Hepatocyte (in vitro differentiated cells): Measurements from ENCODE around the gene SLC1A4. TPM values are rescaled to one million over a fixed set of nuclear protein-coding genes. Genes with fewer than 3 reads are reported as not detected.

Source experiments
- DNase-seq: peaks from one replicate; pipeline ENCODE4 v3.0.0-alpha.2; 2016; ENCODE audit warnings: low spot score
- H2AFZ ChIP-seq: fragments of 200-600 bp; sonication (generic); 2 replicates; pipeline ENCODE4 v1.6.0; 2016; ENCODE audit warnings: antibody characterized with exemption, mild to moderate bottlenecking
- H3K27ac ChIP-seq: fragments of 200-600 bp; sonication (generic); 2 replicates; pipeline ENCODE4 v1.5.1; 2016; ENCODE audit warnings: mild to moderate bottlenecking
- H3K27me3 ChIP-seq: fragments of 200-600 bp; sonication (generic); 2 replicates; pipeline ENCODE4 v1.6.1; 2016
- H3K36me3 ChIP-seq: fragments of 200-600 bp; sonication (generic); replicated peaks from 2 replicates; pipeline ENCODE4 v1.5.1; 2016; ENCODE audit warnings: low read depth; ENCODE audit not compliant: insufficient read depth
- H3K4me1 ChIP-seq: fragments of 200-600 bp; sonication (generic); 2 replicates; pipeline ENCODE4 v1.5.1; 2016; ENCODE audit warnings: mild to moderate bottlenecking, moderate library complexity; ENCODE audit not compliant: insufficient read depth
- H3K4me2 ChIP-seq: fragments of 200-600 bp; sonication (generic); 2 replicates; pipeline ENCODE4 v1.6.0; 2016
- H3K4me3 ChIP-seq: fragments of 200-600 bp; sonication (generic); 2 replicates; pipeline ENCODE4 v1.5.1; 2016; ENCODE audit warnings: mild to moderate bottlenecking
- H3K79me2 ChIP-seq: fragments of 200-600 bp; sonication (generic); 2 replicates; pipeline ENCODE4 v1.6.0; 2017; ENCODE audit warnings: mild to moderate bottlenecking
- H3K9me2 ChIP-seq: fragments of 200-600 bp; sonication (generic); replicated peaks from 2 replicates; pipeline ENCODE4 v1.6.0; 2017; ENCODE audit warnings: mild to moderate bottlenecking; ENCODE audit not compliant: insufficient read depth
- H3K9me3 ChIP-seq: fragments of 200-600 bp; sonication (generic); 2 replicates; pipeline ENCODE4 v1.5.1; 2016; ENCODE audit warnings: low read depth, mild to moderate bottlenecking
- H4K20me1 ChIP-seq: fragments of 200-600 bp; sonication (generic); 2 replicates; pipeline ENCODE4 v1.6.0; 2016; ENCODE audit warnings: mild to moderate bottlenecking; ENCODE audit not compliant: insufficient read depth, poor library complexity, severe bottlenecking
- CTCF ChIP-seq: fragments of 200-600 bp; sonication (generic); IDR thresholded peaks from 2 replicates; pipeline ENCODE4 v1.5.1; 2016; ENCODE audit warnings: antibody characterized with exemption, mild to moderate bottlenecking; ENCODE audit not compliant: poor library complexity
- EZH2 ChIP-seq: fragments of 200-600 bp; sonication (generic); IDR thresholded peaks from 2 replicates; pipeline ENCODE4 v1.6.1; 2016; ENCODE audit warnings: antibody characterized with exemption, mild to moderate bottlenecking, borderline replicate concordance
- EZH2phosphoT487 ChIP-seq: fragments of 200-600 bp; sonication (generic); IDR thresholded peaks from one replicate; pipeline ENCODE4 v1.6.1; 2018; ENCODE audit warnings: antibody characterized with exemption, mild to moderate bottlenecking, low read depth, moderate library complexity; ENCODE audit not compliant: unreplicated experiment, severe bottlenecking
- WGBS: methylation state at CpG from one replicate; pipeline ENCODE4 v1.1.6; 2016; ENCODE audit warnings: low lambda C conversion rate; ENCODE audit errors: missing lambda C conversion rate; 5-methylcytosine and 5-hydroxymethylcytosine counted together
- polyA plus RNA-seq: library from polyadenylated mRNA; unstranded; fragments of >200 nt; fragmentation: Nextera tagmentation; extraction: Ambion mirVana; gene quantifications from 2 replicates; pipeline ENCODE4 v1.2.1, GENCODE V29; 2016
- total RNA-seq: library from RNA; depleted of rRNA; stranded (reverse); fragments of >200 nt; gene quantifications from 2 replicates; pipeline ENCODE4 v1.2.3, GENCODE V29; 2014

Gene SLC1A4
- total and polyA plus RNA-seq, 2 experiments from 2014 or later = 14.2 to 17.8 TPM

GRCh38 chr2:64995041-64995440 lies 5.8 kb downstream of the SLC1A4 start:
- H3K36me3 ChIP-seq = no peaks in the 10 kb centered on the region
- DNase-seq = no peak
- H3K4me2 ChIP-seq = no peak overlapping the region
- H3K27me3 ChIP-seq = peaks cover 8% of the 10 kb centered on the region
- no peak overlapping the region for H3K4me3 ChIP-seq
- H3K9me3 ChIP-seq = no peaks in the 10 kb centered on the region
- 79% methylated on average over 3 of the region's 3 CpGs for WGBS
- H3K27ac ChIP-seq = no peak overlapping the region
- TF ChIP-seq EZH2phosphoT487 = no peak
- TF ChIP-seq EZH2 = no peak
- TF ChIP-seq CTCF = no peak
- peaks cover 11% of the 10 kb centered on the region for H3K4me1 ChIP-seq
- peaks cover 9% of the 10 kb centered on the region for H3K79me2 ChIP-seq
- no peak overlapping the region for H2AFZ ChIP-seq
- no peaks in the 10 kb centered on the region for H4K20me1 ChIP-seq
- no peaks in the 10 kb centered on the region for H3K9me2 ChIP-seq

DNA sequence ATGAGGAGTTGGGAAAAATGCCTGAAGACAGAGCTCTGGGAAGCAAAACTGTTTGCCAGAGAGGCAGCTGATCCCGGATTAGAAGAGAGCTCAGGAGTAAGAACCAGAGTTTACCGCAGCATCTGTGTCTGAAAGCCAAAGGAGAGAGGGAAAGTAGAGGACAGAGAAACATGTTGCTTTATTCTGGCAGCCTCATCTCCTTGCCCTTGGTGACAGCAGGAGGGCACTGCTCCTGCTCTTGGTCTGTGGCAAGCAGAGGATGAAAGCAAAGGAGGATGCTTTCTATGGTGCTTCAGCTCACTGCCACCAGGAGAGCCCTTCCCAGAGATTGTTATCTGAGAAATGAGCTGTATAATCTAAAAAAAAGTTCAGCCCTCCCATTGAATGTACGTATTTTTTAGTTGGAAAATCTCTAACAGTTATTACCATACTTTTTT lies 7.7 kb downstream of the SLC1A4 start:
- Histone ChIP-seq H3K27me3 (no peaks in the 10 kb centered on the region), H3K27ac (no peak overlapping the region), H3K9me3 (no peaks in the 10 kb centered on the region), H3K4me3 (no peak overlapping the region), H4K20me1 (no peaks in the 10 kb centered on the region), H2AFZ (no peak overlapping the region), H3K4me1 (peaks cover 4% of the 10 kb centered on the region), H3K9me2 (no peaks in the 10 kb centered on the region), H3K79me2 (peaks cover 5% of the 10 kb centered on the region), H3K4me2 (no peak overlapping the region), H3K36me3 (no peaks in the 10 kb centered on the region)
- 72% methylated on average over 3 of the region's 3 CpGs for WGBS
- DNase-seq = no peak
- TF ChIP-seq EZH2phosphoT487 = peak; percentile 33
- TF ChIP-seq CTCF = no peak

DNA sequence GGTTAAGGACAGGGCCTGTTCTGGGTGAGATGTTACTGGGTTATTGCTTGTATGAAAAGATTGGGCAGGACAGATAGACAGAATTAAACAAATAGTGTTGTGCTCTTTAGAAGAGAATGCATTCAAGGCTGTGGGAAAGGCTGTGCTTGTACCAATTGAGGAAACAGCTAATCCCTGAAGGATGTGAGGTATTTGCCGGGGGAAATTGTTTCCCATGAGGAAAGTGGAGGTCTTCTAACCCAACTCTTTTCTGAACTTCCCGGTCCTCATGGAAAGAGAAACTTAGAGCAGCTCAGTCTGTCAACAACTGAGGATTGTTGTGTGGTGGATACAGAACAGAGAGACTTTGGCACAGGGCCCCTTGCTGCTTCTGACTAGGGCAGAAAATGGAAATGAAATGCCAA lies 9.5 kb downstream of the SLC1A4 start:
- no peak overlapping the region for H2AFZ ChIP-seq
- no peaks in the 10 kb centered on the region for H3K27me3 ChIP-seq
- H4K20me1 ChIP-seq = no peaks in the 10 kb centered on the region
- H3K27ac ChIP-seq = no peak overlapping the region
- no peaks in the 10 kb centered on the region for H3K36me3 ChIP-seq
- TF ChIP-seq CTCF (no peak), EZH2 (no peak), EZH2phosphoT487 (no peak)
- WGBS = 39% methylated on average over 2 of the region's 2 CpGs
- no peak for DNase-seq
- no peak overlapping the region for H3K4me2 ChIP-seq
- H3K4me1 ChIP-seq = no peaks in the 10 kb centered on the region
- peaks cover 5% of the 10 kb centered on the region for H3K79me2 ChIP-seq
- H3K9me2 ChIP-seq = no peaks in the 10 kb centered on the region
- H3K9me3 ChIP-seq = no peaks in the 10 kb centered on the region
- no peak overlapping the region for H3K4me3 ChIP-seq

DNA sequence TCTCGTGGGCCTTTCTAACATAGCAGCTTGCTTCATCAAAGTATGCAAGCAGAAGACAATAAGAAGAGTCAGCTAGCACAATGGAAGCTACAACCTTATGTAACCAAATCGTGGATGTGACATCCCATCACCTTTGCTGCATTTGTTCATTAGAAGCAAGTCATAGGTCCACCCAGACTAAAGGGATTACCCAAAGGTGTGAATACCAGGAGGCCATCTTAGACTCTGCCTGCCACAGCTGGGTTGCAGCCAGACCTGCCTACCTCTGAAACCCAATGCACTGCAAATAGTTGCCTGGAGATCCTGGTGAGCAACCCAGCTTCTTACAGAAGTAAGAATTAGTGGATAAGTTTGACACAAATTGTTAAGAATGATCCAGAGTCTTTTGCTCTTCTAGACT lies 10.6 kb downstream of the SLC1A4 start:
- DNase-seq = no peak
- Histone ChIP-seq H3K4me2 (no peak overlapping the region), H3K9me2 (no peaks in the 10 kb centered on the region), H3K4me1 (no peaks in the 10 kb centered on the region), H2AFZ (no peak overlapping the region), H3K27ac (no peak overlapping the region), H3K36me3 (no peaks in the 10 kb centered on the region), H3K9me3 (no peaks in the 10 kb centered on the region), H4K20me1 (no peaks in the 10 kb centered on the region), H3K79me2 (peaks cover 2% of the 10 kb centered on the region), H3K27me3 (no peaks in the 10 kb centered on the region), H3K4me3 (no peak overlapping the region)
- TF ChIP-seq EZH2phosphoT487 (no peak), CTCF (no peak), EZH2 (no peak)
- WGBS = 82% methylated on average over 2 of the region's 2 CpGs
